CD4-positive, alpha-beta T cell (primary cell): ENCODE data around the gene PPIB. TPM values are rescaled to one million over a fixed set of nuclear protein-coding genes. Genes with fewer than 3 reads are reported as not detected.

Source experiments
- ATAC-seq: fragments of 200-7000 bp; cut with Tn5 transposase; one replicate; pipeline ENCODE4 v1.10.0; 2022; ENCODE audit warnings: mild to moderate bottlenecking; ENCODE audit not compliant: poor library complexity
- CTCF ChIA-PET: fragments of 350-600 bp; sonication (Branson Sonifier 250); formaldehyde crosslinking; loops from one replicate; lab custom pipeline; 2021; ENCODE audit warnings: antibody characterized with exemption, inconsistent platforms; lab: Charles Lee
- POLR2A ChIA-PET: fragments of 350-600 bp; sonication (Branson Sonifier 250); formaldehyde crosslinking; loops from one replicate; lab custom pipeline; 2021; ENCODE audit warnings: antibody characterized with exemption, inconsistent platforms; lab: Charles Lee
- DNase-seq, 14 experiments: peaks; one replicate each; pipeline ENCODE4 v3.0.0-alpha.2; 2013 to 2020; ENCODE audit warnings: mixed read lengths in 2 of 14
- H3K27ac ChIP-seq, 2 donors: one replicate each; pipeline versions ENCODE4 v1.5.1 to v1.7.0; 2013; ENCODE audit warnings: low read length in 2 of 2, low read depth in 1 of 2, mild to moderate bottlenecking in 1 of 2
- H3K27me3 ChIP-seq, 2 experiments: 1 replicate in 1 of 2; 2 replicates in 1 of 2; pipeline versions ENCODE4 v1.6.1 to v1.7.0; 2013; ENCODE audit warnings: low read length in 2 of 2, control low read depth in 1 of 2, mild to moderate bottlenecking in 1 of 2, moderate library complexity in 1 of 2; ENCODE audit not compliant: insufficient read depth in 2 of 2, control insufficient read depth in 1 of 2
- H3K36me3 ChIP-seq: one replicate; pipeline ENCODE4 v1.6.1; 2013; ENCODE audit warnings: low read length, control low read depth; ENCODE audit not compliant: insufficient read depth
- H3K4me1 ChIP-seq: one replicate; pipeline ENCODE4 v1.6.1; 2013; ENCODE audit warnings: low read length, control low read depth; ENCODE audit not compliant: insufficient read depth
- H3K4me3 ChIP-seq: one replicate; pipeline ENCODE4 v1.5.1; 2013; ENCODE audit warnings: mild to moderate bottlenecking, low read length, moderate library complexity
- H3K9me3 ChIP-seq, 2 experiments: 1 replicate in 1 of 2; 2 replicates in 1 of 2; pipeline versions ENCODE4 v1.6.1 to v1.7.0; 2013; ENCODE audit warnings: low read length in 2 of 2, mild to moderate bottlenecking in 2 of 2, control low read depth in 1 of 2, moderate library complexity in 1 of 2; ENCODE audit not compliant: control insufficient read depth in 1 of 2, insufficient read depth in 1 of 2
- H3K27ac Mint-ChIP-seq: one replicate; pipeline ENCODE4 v1.8.0; 2020; ENCODE audit warnings: mixed read lengths
- H3K27me3 Mint-ChIP-seq: one replicate; pipeline ENCODE4 v1.8.0; 2021; ENCODE audit warnings: mixed read lengths
- H3K36me3 Mint-ChIP-seq: one replicate; pipeline ENCODE4 v1.8.0; 2021; ENCODE audit warnings: low read depth, mixed read lengths
- H3K4me1 Mint-ChIP-seq: one replicate; pipeline ENCODE4 v1.8.0; 2021; ENCODE audit warnings: low read depth, mixed read lengths
- H3K4me3 Mint-ChIP-seq: one replicate; pipeline ENCODE4 v1.8.0; 2020; ENCODE audit warnings: mild to moderate bottlenecking, mixed read lengths
- H3K9me3 Mint-ChIP-seq: one replicate; pipeline ENCODE4 v1.8.0; 2020; ENCODE audit warnings: mixed read lengths
- CTCF ChIP-seq: fragments of 200-600 bp; IDR thresholded peaks from one replicate; pipeline ENCODE4 v1.8.0; 2022; ENCODE audit warnings: antibody characterized with exemption, mild to moderate bottlenecking
- intact Hi-C, 2 experiments: fragments of 100-400 bp; cut with DNase I in 1 of 2; cut with micrococcal nuclease in 1 of 2; formaldehyde crosslinking; loops; one replicate each; pipeline versions ENCODE4 v1.15.1 to v1.9.0; 2023 to 2025; cut with DNase I, micrococcal nuclease
- total RNA-seq, 174 experiments: library from RNA in 2 of 174; stranded (reverse) in 2 of 174; gene quantifications; one replicate each; pipeline ENCODE4 v1.2.3 and lab custom pipeline; 2021 to 2026

Gene PPIB
- total RNA-seq, 2 experiments from 2014 or later = 167 to 169 TPM

- Mint-ChIP-seq H3K9me3 (no peaks in the 10 kb centered on the region), H3K4me3 (no peak overlapping the region), H3K27me3 (no peaks in the 10 kb centered on the region), H3K36me3 (peaks cover 53% of the 10 kb centered on the region), H3K4me1 (no peaks in the 10 kb centered on the region), H3K27ac (no peak overlapping the region)
- ChIA-PET POLR2A (interaction anchor here (0.6 to 0.7 kb wide), 2 partner anchors 150 to 1532 kb away, joined by 3 read pairs; no protein-coding TSS in a partner anchor), CTCF (no interaction called here)
- DNase-seq = no peak
- H3K4me1 ChIP-seq = peaks cover 3% of the 10 kb centered on the region
- H3K27me3 ChIP-seq = no peaks in the 10 kb centered on the region
- no peak for TF ChIP-seq CTCF
- H3K27ac ChIP-seq = no peak overlapping the region
- no peak for ATAC-seq
- H3K9me3 ChIP-seq = no peaks in the 10 kb centered on the region
- H3K36me3 ChIP-seq = peaks cover 33% of the 10 kb centered on the region
- intact Hi-C loops = no loop called here
- no peak overlapping the region for H3K4me3 ChIP-seq
Observed at GRCh38 chr15:64185146-64185911, 22.5 kb upstream of the PPIB start.

GRCh38 chr15:64182859-64183370, 20.1 kb upstream of the PPIB start:
- no peaks in the 10 kb centered on the region for H3K27me3 Mint-ChIP-seq
- no peak for TF ChIP-seq CTCF
- no peak overlapping the region for H3K27ac Mint-ChIP-seq
- ATAC-seq (no peak), DNase-seq (no peak)
- peaks cover 54% of the 10 kb centered on the region for H3K36me3 Mint-ChIP-seq
- ChIA-PET CTCF (no interaction called here), POLR2A (no interaction called here)
- H3K27me3 ChIP-seq = no peaks in the 10 kb centered on the region
- peaks cover 41% of the 10 kb centered on the region for H3K36me3 ChIP-seq
- H3K4me3 ChIP-seq = no peak overlapping the region
- H3K4me3 Mint-ChIP-seq = no peak overlapping the region
- H3K9me3 ChIP-seq = no peaks in the 10 kb centered on the region
- intact Hi-C loops = no loop called here
- no peaks in the 10 kb centered on the region for H3K4me1 ChIP-seq
- H3K9me3 Mint-ChIP-seq = no peaks in the 10 kb centered on the region
- no peak overlapping the region for H3K27ac ChIP-seq
- no peaks in the 10 kb centered on the region for H3K4me1 Mint-ChIP-seq

GRCh38 chr15:64180235-64180824, 17.5 kb upstream of the PPIB start:
- H3K4me3 ChIP-seq = no peak overlapping the region
- no peak for TF ChIP-seq CTCF
- no peaks in the 10 kb centered on the region for H3K9me3 ChIP-seq
- CTCF ChIA-PET = no interaction called here
- H3K27me3 ChIP-seq = no peaks in the 10 kb centered on the region
- Mint-ChIP-seq H3K27ac (no peak overlapping the region), H3K4me1 (no peaks in the 10 kb centered on the region), H3K36me3 (peaks cover 55% of the 10 kb centered on the region), H3K4me3 (no peak overlapping the region), H3K9me3 (no peaks in the 10 kb centered on the region), H3K27me3 (no peaks in the 10 kb centered on the region)
- DNase-seq = no peak
- ATAC-seq = no peak
- no peaks in the 10 kb centered on the region for H3K4me1 ChIP-seq
- no peak overlapping the region for H3K27ac ChIP-seq
- POLR2A ChIA-PET = no interaction called here
- intact Hi-C loops = no loop called here
- H3K36me3 ChIP-seq = peaks cover 43% of the 10 kb centered on the region
